Vagina (tissue), 2 donors: Measurements from ENCODE around the gene MAN1C1. TPM values are rescaled to one million over a fixed set of nuclear protein-coding genes. Genes with fewer than 3 reads are reported as not detected.

Source experiments
- DNase-seq, 2 donors: peaks; one replicate each; pipeline ENCODE4 v3.0.0-alpha.2; 2017; ENCODE audit errors: extremely low spot score in 2 of 2
- H3K27ac ChIP-seq: fragments of 200-600 bp; sonication (generic); one replicate; pipeline ENCODE4 v1.5.1; 2019
- H3K27me3 ChIP-seq: fragments of 200-600 bp; sonication (generic); one replicate; pipeline ENCODE4 v1.5.1; 2019
- H3K36me3 ChIP-seq, 2 donors: fragments of 200-600 bp; sonication (generic); one replicate each; pipeline ENCODE4 v1.5.1; 2017 to 2019
- H3K4me1 ChIP-seq: fragments of 200-600 bp; sonication (generic); one replicate; pipeline ENCODE4 v1.5.1; 2019
- H3K4me3 ChIP-seq, 2 donors: fragments of 200-600 bp; sonication (generic); 1 replicate in 1 of 2; 2 replicates in 1 of 2; pipeline ENCODE4 v1.5.1; 2016 to 2019
- H3K9me3 ChIP-seq: fragments of 200-600 bp; sonication (generic); one replicate; pipeline ENCODE4 v1.5.1; 2019
- CTCF ChIP-seq, 3 experiments: fragments of 450-650 bp in 2 of 3; fragments of 200-600 bp in 1 of 3; sonication (generic) in 1 of 3; IDR thresholded peaks; one replicate each; pipeline ENCODE4 v1.5.1; 2017 to 2019; ENCODE audit warnings: antibody characterized with exemption in 3 of 3, mild to moderate bottlenecking in 2 of 3, moderate library complexity in 2 of 3
- POLR2A ChIP-seq, 2 donors: fragments of 450-650 bp; IDR thresholded peaks; one replicate each; pipeline ENCODE4 v1.6.1; 2017; ENCODE audit warnings: antibody characterized with exemption in 2 of 2, mild to moderate bottlenecking in 2 of 2, moderate library complexity in 2 of 2
- POLR2AphosphoS5 ChIP-seq, 2 donors: sonication (generic); formaldehyde crosslinking; IDR thresholded peaks; one replicate each; pipeline ENCODE4 v1.9.0; 2017; ENCODE audit warnings: antibody characterized with exemption in 2 of 2, mild to moderate bottlenecking in 2 of 2, low read depth in 1 of 2; ENCODE audit not compliant: insufficient read depth in 1 of 2
- intact Hi-C: fragments of 100-400 bp; cut with DNase I; formaldehyde crosslinking; loops from one replicate; pipeline ENCODE4 v1.15.1; 2023
- total RNA-seq: library from RNA; depleted of rRNA; stranded (reverse); fragments of >200 nt; gene quantifications from one replicate; pipeline ENCODE4 v1.2.3, GENCODE V29; 2016

MAN1C1 gene
- total RNA-seq, 1 donor from 2014 or later = 31.4 TPM

- Histone ChIP-seq H3K4me1 (peaks cover 27% of the 10 kb centered on the region), H3K4me3 (no peak overlapping the region), H3K27me3 (no peaks in the 10 kb centered on the region), H3K36me3 (no peaks in the 10 kb centered on the region), H3K9me3 (no peaks in the 10 kb centered on the region), H3K27ac (no peak overlapping the region)
- intact Hi-C loops = no loop called here
- TF ChIP-seq POLR2A (IDR thresholded peaks at IDR 0.05) (no peak), CTCF (IDR thresholded peaks at IDR 0.05) (no peak), POLR2AphosphoS5 (IDR thresholded peaks at IDR 0.05; ENCODE audit: insufficient read depth in 1 of 2, low read depth in 1 of 2) (no peak)
- DNase-seq = no peak
These were observed 30.5 kb downstream of the MAN1C1 start for GRCh38 chr1:25647106-25647505.

- no peak for DNase-seq
- no peaks in the 10 kb centered on the region for H3K36me3 ChIP-seq
- no peak overlapping the region for H3K4me3 ChIP-seq
- H3K9me3 ChIP-seq = no peaks in the 10 kb centered on the region
- no peak overlapping the region for H3K27ac ChIP-seq
- H3K4me1 ChIP-seq = peaks cover 27% of the 10 kb centered on the region
- intact Hi-C loops = no loop called here
- no peak for TF ChIP-seq POLR2AphosphoS5 (IDR thresholded peaks at IDR 0.05; ENCODE audit: insufficient read depth in 1 of 2, low read depth in 1 of 2)
- TF ChIP-seq CTCF (IDR thresholded peaks at IDR 0.05) = no peak
- no peak for TF ChIP-seq POLR2A (IDR thresholded peaks at IDR 0.05)
- no peaks in the 10 kb centered on the region for H3K27me3 ChIP-seq
These were observed 31.3 kb downstream of the MAN1C1 start for GRCh38 chr1:25647863-25648262.

GRCh38 chr1:25648681-25649440, 32.3 kb downstream of the MAN1C1 start:
- no peaks in the 10 kb centered on the region for H3K9me3 ChIP-seq
- H3K4me1 ChIP-seq = peaks cover 24% of the 10 kb centered on the region
- no peak overlapping the region for H3K4me3 ChIP-seq
- no peaks in the 10 kb centered on the region for H3K36me3 ChIP-seq
- DNase-seq = peak in 1 of 2 donors; percentile 67
- H3K27ac ChIP-seq = no peak overlapping the region
- intact Hi-C loops = no loop called here
- H3K27me3 ChIP-seq = no peaks in the 10 kb centered on the region
- no peak for TF ChIP-seq POLR2A (IDR thresholded peaks at IDR 0.05)
- no peak for TF ChIP-seq CTCF (IDR thresholded peaks at IDR 0.05)
- no peak for TF ChIP-seq POLR2AphosphoS5 (IDR thresholded peaks at IDR 0.05; ENCODE audit: insufficient read depth in 1 of 2, low read depth in 1 of 2)

- DNase-seq = no peak
- intact Hi-C loops = no loop called here
- Histone ChIP-seq H3K27ac (no peak overlapping the region), H3K36me3 (no peaks in the 10 kb centered on the region), H3K27me3 (no peaks in the 10 kb centered on the region), H3K9me3 (no peaks in the 10 kb centered on the region), H3K4me3 (no peak overlapping the region), H3K4me1 (peaks cover 24% of the 10 kb centered on the region)
- no peak for TF ChIP-seq CTCF (IDR thresholded peaks at IDR 0.05)
- TF ChIP-seq POLR2A (IDR thresholded peaks at IDR 0.05) = no peak
- TF ChIP-seq POLR2AphosphoS5 (IDR thresholded peaks at IDR 0.05; ENCODE audit: insufficient read depth in 1 of 2, low read depth in 1 of 2) = no peak
These were observed 33.1 kb downstream of the MAN1C1 start for GRCh38 chr1:25649505-25650288.

GRCh38 chr1:25650289-25650576, 33.6 kb downstream of the MAN1C1 start:
- DNase-seq = no peak
- intact Hi-C loops = no loop called here
- Histone ChIP-seq H3K4me1 (peaks cover 24% of the 10 kb centered on the region), H3K4me3 (no peak overlapping the region), H3K36me3 (no peaks in the 10 kb centered on the region), H3K27ac (no peak overlapping the region), H3K27me3 (no peaks in the 10 kb centered on the region), H3K9me3 (no peaks in the 10 kb centered on the region)
- TF ChIP-seq POLR2A (IDR thresholded peaks at IDR 0.05) (no peak), CTCF (IDR thresholded peaks at IDR 0.05) (no peak), POLR2AphosphoS5 (IDR thresholded peaks at IDR 0.05; ENCODE audit: insufficient read depth in 1 of 2, low read depth in 1 of 2) (no peak)
